Activated CD4-positive, alpha-beta T cell treated with anti-CD3 and anti-CD28 coated beads, Interleukin-2, Interleukin-6, amounts not matched to agents 100 ng/mL and 50 ng/mL, durations not matched to agents 16 hours and 8 hours (primary cell): Measurements from ENCODE around the gene MPZL1.

ENCODE experiments used
- DNase-seq: peaks from one replicate; pipeline ENCODE4 v3.0.0-alpha.2; 2020

Gene MPZL1

DNA sequence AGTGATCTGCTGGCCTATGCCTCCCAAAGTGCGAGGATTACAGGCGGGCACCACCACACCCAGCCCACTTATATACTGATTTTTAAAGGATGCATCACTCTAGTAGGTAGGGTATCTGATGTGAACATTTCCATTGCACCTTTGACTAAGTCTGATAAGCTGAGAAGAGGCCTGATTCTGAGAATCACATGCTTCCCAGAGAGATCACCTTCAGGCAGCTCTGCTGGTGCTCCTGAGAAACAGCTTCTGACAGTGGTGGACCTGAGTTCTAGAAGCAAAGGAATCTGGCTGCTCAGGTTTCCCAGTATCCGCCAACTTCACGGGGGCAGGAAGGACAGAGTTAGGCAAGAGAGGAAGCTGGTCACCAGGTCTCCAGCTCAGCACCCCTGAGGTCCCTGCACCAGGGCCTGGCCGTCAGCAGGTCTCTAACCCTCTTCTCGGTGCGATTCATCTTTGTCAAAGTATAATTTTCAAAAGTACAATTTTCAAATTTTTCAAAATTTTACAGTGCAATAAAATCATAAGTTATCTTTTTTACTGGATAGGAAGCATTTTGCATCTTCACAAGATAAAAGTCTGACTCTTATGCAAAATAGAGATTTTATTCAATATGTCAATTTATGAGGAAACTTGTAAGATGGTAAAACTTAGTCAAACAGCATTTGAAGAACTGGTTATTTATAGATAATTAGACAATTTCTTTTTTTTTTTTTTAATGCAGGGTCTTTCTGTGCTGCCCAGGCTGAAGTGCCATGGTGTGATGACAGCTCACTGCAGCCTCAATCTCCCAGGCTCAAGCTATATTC, 25.8 kb upstream of the MPZL1 start:
- no peak for DNase-seq

DNA sequence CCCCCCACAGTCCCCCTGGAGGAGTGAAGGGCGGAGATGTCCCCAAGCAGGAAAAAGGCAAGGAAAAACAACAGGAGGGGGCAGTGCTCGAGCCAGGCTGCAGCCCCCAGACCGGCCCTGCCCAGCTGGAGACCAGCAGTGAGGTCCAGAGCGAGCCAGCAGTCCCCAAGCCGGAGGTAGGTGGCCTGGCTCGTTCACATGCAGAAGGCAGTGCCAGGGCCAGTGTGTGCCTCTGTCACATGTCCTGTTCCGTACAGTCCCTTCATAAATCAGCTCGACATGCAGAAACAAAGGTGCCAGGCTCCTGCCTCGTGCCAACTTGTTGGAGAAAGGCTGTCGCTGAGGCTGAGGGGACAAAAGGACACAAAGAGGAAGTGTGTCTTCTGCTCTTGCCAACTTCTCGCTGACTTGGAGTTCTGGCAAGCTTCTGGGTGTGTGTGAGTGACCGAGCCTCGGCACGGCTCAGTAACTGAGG, 24.1 kb upstream of the MPZL1 start:
- no peak for DNase-seq

DNA sequence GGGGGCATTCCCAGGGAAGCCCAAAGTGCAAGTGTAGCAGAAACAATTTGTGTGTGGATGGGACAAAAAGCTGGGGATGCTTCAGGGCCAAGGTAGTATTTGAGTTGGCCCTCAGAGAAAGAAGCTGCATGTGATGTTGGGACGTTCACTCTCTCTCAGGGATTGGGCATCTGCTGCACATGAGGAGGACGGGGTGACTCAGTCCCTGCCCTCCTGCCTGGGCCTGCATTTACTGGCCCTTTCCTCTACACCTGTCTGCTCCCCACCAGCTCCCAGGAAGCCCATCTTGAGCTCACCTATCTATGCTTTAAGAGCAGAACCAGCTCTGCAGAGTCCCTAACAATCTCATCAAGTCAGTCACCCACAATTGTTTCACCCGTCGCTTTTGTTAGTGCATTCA, 23.5 kb upstream of the MPZL1 start:
- no peak for DNase-seq

DNA sequence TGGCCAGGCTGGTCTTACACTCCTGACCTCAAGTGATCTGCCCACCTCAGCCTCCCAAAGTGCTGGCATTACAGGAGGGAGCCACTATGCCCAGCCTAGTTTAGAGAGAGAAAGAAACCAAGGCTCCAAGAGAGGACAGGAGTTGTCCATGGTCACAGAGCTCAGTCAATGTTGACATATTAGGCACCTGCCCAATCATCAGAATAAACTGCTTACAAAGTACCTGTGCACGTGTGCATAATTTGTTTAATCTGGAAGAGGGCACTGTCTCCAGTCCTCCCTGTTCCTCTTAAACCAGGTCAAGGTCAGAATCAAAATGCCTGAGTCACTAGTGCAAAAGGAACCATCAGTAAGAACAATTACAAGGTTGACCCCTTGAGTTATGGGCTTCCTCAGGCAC, 20.3 kb upstream of the MPZL1 start:
- DNase-seq = no peak

DNA sequence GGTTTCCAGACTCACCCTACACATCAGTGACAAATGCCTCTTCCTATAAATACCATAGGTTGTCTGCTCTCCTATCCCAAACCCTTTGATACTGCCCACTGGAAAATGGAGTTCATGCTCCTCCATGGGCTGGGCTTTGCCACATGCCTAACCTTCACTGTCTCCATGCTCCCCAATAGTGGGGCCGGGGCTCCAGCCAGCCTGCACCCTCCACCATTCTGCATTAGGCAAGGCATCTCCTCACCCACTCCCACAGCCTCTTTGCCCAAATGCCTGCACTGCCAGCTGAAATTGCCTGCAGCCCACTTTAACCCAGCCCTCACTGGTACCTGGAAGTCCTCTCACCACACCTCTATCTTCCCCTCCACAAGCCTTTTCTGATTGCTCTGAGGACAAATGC, 18.2 kb upstream of the MPZL1 start:
- DNase-seq = no peak

DNA sequence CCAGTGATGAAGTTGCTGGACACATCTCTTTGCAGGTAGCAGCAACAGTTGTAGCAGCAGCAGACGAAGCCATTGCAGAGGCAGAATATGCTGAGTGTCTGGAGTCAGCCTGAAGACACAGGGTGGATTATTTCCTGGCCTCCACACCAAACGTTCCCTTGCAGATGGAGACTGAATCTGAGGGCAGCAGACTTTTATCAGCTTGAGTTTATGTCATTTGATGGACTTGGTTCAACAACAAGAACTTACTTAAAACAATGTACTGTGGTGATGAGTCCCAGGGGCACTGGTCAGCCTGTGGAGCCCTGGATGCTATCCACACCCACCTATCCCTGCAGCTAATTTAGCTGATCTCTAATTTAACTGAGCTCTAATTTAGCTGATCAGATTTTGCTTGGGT, 17.1 kb upstream of the MPZL1 start:
- no peak for DNase-seq

DNA sequence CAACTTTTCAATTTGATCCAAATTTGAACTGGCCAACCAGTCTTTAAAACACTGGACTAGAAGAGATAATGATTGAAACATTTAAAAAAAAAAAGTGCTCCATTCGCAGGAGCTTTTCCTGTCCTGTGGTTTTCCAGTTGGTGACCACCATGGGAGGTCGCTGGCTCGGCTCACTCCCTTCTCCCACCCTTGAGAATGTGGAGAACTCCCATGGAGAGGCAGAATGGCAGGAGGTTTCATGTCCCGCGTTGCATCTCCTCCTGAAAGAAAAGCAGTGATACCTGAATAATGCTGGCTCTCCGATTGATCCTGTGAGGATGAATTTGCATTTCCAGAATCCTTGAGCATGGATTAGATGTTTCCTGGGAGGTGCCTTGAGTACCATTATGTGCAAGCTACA, 16.5 kb upstream of the MPZL1 start:
- no peak for DNase-seq

DNA sequence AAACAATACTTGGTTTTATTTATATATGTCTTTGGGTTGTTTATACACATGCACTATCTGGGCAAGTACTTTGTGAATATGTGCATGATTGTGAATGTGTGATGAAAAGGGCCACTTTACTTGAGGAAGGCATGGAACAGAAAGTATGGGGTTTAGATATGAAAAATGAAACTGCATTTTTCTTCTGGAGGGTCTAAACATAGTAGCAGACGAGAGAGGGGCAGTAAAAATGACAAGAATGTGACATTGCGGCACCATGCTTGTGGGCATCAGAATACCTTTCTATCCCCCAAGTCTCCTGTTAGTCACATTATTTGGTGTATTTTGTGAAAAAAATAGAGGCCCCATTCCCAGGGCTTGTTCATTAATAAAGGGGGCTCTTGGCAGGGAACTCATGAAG, 15.4 kb upstream of the MPZL1 start:
- no peak for DNase-seq

DNA sequence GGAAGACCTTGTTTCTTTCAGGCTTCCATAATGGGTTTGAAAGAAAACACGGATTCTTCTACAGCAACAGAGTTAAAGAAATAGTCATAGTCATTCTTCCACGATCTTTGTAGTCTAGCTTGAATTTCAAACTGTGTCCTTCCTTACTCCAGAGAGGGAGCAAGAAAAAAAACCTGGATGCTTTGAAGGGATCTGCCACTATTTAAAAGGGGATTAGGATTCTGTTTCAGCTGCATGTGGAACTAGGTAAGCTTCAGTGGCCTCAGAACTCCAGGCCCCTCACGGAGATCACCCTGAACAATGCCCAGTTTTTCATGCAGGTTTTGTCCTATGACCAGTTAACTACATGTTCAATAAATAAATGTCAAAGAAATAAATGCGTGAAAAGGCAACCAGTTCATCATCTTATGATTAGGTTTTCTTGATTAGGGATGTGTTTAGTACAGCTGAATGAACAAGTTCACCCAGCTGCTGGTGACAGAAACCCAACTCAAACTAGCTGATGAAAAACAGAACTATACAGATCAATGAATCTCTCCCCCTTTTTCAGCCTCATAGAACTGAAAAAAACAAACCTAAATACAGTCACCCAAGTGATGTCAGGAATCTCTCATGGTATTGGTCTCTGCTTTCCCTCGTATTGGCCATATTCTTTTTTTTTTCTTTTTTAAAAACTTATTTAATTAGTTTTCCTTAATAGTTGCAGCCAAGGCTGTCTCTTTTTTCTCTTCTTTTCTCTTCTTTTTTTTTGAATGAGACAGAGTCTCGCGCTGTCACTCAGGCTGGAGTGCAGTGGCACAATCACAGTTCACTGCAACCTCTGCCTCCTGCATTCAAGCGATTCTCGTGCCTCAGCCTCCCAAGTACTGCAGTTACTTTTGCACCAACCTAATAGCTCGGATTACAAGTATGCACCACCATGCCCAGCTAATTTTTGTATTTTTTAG, 14.6 kb upstream of the MPZL1 start:
- no peak for DNase-seq

DNA sequence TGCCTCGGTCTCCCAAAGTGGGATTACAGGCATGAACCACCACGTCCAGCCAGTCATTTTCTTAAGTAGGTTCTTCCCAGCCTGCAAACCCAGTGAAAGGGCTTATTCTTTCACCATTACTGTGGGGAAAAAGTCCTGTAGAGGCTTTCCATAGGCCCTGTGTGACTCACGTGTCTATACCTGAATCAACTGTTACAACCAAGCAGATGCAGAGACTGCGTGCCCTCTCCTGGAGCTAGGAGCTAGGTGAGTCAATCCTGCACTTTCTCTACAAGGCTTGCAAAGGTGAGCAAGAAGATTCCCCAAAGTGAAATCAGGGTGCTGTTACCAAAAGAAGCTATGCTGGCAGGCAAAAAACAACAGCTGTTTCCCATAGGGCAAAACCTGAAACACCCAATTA, 13.8 kb upstream of the MPZL1 start:
- DNase-seq = no peak

DNA sequence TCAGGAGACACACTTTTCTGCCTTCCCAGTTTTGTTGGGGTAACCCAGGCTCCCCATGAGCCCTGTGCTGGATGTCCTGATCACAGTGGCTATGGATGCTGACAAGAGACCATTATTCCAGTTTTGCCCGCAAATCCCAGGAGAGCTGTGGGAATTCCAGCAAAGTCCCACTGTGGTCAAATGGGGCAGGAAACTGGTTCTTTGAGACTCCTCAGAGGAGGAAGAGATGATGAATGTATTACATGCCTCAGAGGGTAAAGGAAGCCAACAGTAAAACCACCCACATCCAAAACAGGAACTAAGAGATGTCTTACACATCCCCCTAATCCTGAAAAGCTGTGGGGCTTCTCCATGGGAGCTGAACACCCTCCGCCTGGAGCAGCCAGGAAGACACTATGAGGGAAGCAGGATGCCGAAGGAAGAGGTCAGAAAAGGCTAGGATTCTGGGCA, 12.8 kb upstream of the MPZL1 start:
- no peak for DNase-seq

DNA sequence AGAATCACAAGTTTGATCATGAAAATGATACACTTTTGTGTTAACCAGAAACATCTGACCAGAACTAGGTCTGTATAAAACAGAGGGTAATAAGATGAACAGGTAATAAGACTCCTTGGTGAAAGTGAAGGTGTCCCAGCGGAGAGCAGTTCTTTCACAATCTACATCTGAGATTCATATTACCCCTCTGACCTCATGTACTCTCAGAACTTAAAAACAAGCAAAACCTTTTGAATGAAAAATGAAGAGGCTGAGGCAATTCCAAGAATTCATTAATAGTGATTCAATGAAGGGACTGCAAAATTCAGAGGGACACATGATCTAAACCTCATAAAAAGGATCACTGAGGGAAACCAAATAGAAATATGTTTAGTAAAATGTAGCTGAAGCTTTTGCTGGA, 10.9 kb upstream of the MPZL1 start:
- DNase-seq = no peak

DNA sequence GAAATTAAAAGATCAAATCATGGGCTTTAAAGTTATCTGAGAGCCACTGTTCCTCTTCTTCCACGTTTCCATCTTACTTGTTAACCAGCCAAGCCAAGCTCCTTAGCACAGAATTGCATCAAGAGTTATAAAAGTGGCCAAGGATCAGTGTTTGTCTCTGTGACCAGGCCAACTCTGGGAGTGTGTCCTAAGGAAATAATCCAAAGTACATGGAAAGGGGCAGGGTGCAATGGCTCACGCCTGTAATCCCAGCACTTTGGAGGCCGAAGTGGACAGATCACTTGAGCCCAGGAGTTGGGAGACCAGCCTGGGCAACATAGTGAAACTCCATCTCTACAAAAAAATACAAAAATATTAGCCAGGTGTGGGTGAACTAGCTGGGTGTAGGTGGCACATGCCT, 10.0 kb upstream of the MPZL1 start:
- no peak for DNase-seq

DNA sequence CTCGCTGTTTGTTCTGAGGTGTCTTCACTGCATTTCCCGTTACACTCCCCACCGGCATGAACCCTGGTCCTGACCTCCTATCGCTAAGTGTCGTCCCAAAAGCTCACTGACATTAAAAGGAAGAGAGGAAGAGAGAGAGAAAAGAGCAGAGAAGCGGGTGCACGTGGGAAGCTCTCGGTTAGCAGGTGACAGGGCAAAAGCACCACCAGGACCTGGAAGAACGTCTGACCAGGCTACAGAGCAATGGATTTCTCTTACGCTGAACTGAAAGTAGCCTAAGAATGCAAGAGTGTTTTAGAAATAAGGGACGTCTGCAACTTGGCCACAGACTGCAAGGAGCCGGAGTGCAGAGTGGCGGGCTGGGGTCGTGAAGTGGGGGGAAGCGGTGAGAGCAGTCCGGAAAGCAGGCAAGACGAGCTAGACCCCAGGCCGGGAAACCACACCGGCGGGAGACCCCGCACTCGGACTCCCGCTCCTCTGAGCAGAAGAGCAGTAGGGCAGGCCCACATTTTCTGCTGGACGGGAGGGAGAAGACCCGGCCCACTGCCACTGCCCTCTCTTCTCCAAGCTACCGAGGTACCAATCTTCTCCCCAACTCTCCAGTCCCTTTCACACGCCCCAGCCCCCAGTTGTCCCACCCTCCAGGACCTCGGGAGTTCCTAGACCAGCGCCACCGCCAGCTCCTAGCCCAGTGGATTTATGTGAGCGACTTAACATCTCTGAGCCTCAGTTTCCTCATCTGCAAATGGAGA, 8.3 kb upstream of the MPZL1 start:
- DNase-seq = no peak

DNA sequence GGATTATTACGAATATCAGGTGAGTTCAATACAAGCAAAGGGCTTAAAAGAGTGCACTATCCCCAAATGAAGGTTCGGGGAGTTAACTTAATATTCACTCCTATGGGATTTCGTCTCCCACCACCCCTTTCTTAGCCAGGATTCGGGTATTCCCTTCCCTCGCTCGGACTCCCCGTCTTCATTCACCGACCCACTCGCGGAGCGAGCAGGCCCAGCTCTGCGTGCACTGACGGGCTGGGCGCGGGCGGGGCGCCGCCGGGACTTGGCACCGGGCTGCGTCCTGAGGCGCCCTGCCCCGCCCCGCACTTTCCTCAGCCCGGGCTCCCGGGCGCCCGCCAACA, 7.7 kb upstream of the MPZL1 start:
- DNase-seq = peak; percentile 89

DNA sequence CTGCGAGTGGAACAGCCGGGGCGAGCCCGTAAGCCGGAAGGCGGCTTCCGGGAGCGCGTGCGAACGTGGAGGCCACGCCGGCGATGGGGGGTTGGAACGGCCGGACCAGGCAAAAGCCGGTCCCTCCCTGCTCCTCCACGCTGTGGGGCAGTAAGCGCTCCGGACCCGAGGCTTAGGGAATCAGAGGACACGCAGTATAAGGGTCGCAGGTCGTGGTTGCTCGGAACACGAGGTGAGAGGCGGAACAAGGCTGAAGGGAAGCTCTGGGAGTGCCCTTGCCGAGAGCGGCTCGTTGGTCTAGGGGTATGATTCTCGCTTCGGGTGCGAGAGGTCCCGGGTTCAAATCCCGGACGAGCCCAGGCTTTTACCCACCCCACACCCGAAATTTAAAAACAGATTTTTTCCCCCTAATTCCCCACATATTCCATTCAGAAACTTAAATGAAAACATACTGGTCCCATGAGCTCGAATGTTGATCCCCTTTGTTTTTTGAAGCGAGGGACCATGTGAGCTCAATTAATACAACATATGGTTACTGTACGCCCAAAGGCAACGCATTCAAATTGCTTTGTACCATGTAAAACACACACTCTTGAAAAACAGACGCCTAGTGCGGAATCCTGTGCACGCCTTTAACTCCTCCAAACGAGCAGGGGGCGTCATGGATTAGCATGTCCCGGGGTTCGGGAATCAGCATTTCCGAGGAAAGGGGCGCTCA, 7.2 kb upstream of the MPZL1 start:
- DNase-seq = peak; percentile 91

DNA sequence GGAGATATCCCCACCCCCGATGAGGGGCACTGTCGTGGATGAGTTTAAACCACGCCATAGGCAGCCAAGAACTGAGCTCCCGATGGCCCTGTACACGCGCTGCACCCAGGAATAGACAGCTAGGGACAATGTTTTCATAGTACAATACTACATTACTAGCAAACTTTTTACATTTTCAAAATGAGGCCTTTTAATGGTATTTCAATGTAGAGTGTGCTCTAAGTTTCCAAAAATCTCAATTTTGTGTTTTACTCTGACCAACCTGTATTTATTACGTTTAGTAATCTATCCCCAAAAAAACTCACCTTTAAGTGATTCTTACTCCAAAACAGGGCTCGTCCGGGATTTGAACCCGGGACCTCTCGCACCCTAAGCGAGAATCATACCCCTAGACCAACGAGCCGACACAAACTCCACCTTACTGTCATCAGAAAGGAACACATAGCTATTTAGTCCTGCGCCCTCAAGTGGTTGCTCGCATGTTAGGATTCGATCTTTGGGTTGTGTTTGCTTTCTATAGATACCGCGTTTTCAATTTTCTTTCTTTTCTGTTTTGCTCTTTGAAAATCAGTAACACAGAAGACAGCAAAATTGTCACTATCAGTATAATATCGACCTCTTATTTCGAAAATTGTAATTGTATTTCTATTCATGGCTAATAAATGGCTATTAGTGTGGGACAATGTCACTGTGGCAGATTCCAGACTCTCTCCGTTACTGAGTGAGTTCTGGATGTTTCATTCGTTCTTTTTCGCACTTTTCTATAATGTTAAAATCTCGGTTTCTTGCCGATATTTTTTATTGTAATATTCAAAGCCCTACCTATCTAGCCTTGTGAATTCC, 6.4 kb upstream of the MPZL1 start:
- DNase-seq = peak; percentile 93

DNA sequence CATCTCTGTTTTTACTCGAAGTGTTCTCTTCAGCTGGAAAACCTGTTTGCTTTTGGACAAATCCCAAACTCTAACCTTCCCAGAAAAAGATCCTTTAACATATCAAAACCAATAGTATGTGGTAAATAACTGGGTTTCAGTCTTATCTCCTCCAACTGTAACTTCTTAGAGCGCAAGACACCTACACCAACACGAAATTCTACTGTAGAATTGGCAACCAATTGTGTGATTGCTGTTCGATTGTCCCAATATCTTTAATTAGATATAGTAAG, 5.8 kb upstream of the MPZL1 start:
- no peak for DNase-seq

DNA sequence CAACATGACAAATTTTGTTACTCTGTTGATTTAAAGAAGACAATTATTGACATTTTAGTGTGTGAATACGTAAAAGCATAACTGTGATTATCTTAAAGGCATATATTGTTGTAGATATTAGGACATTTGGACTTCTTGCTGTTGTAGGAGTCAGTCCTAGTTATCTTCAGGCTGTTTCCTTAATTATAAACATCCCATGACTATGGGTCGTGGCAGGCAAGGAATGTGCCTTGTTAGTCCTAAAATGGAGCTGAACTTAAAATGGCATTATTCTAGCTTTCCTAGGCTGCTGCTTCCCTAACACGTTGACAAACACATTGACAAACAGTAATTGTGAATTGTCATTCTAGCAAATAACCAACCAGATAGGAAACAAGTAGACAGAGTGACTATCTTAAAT, 4.4 kb upstream of the MPZL1 start:
- no peak for DNase-seq

DNA sequence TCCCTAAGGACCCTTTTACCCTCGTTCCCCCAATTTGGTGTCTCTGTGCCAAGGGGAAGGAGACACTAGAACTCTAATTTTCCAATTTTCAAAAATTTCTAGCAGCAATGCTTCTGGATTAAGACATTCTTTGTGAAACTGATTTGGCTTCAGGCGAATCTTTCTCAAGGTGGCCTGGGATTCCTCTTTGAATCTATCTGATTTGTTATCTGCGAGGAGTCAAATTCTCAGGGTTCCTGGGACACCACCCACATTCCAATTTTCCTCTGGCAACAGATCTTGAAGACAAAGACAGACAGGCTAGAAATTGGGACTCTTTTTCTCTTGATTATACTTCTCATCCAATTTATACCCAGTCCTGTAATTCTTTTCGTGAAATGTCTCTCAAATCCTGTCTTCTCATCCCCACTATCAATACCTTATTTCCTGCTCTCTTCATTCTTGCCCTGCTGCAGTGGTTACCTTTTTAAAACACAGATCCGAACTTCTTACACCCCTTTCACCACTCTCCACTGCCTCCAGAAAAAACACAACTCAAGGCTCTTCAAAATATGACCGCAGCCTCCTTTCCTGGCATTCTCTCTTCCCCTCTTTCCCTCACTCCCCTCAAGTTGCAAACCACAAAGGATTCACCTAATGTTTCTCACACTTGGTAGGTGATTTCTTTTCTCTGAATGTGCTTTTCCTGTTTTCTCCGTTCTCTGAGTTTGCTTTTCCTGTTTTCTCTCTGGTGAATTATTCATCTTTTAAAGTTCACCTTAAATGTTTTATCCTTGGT, 2.7 kb upstream of the MPZL1 start:
- DNase-seq = no peak
